K562 (cell line): Measurements from ENCODE around the gene IL2. TPM values are rescaled to one million over a fixed set of nuclear protein-coding genes. Genes with fewer than 3 reads are reported as not detected.

ENCODE experiments used
- CEBPG ChIP-seq, 3 experiments: fragments of 200-800 bp in 1 of 3; sonication (Bioruptor generic) in 1 of 3; sonication (generic) in 1 of 3; formaldehyde crosslinking in 1 of 3; IDR thresholded peaks in 2 of 3; conservative IDR thresholded peaks in 1 of 3; 2 replicates each; pipeline versions ENCODE4 v1.6.1 to v1.8.0; 2016 to 2022; ENCODE audit warnings: missing compliant biosample characterization in 2 of 3, missing genetic modification characterization in 2 of 3, mild to moderate bottlenecking in 1 of 3, missing genetic modification reagents in 1 of 3
- EP300 ChIP-seq: IDR thresholded peaks from 2 replicates; pipeline ENCODE4 v1.6.1; 2012; ENCODE audit warnings: low read length, improper control_type of control experiment
- RBFOX2 ChIP-seq: fragments of 200-400 bp; formaldehyde crosslinking; IDR thresholded peaks from 2 replicates; pipeline ENCODE4 v1.6.1; 2017; ENCODE audit warnings: low read depth, mild to moderate bottlenecking, low read length, moderate library complexity
- SMARCC2 ChIP-seq: fragments of 450-650 bp; IDR thresholded peaks from 2 replicates; pipeline ENCODE4 v1.6.1; 2017; ENCODE audit warnings: antibody characterized with exemption, moderate library complexity, mild to moderate bottlenecking, low read depth
- ZBTB40 ChIP-seq, 2 experiments: fragments of 450-650 bp in 1 of 2; sonication (generic) in 1 of 2; formaldehyde crosslinking in 1 of 2; IDR thresholded peaks; 2 replicates each; pipeline versions ENCODE4 v1.7.1 to v1.9.0; 2016 to 2022; ENCODE audit warnings: inconsistent platforms in 1 of 2, mild to moderate bottlenecking in 1 of 2, missing genetic modification reagents in 1 of 2
- ZEB2 ChIP-seq: fragments of 450-650 bp; IDR thresholded peaks from 2 replicates; pipeline ENCODE4 v1.6.1; 2016
- ZNF316 ChIP-seq: fragments of 450-650 bp; IDR thresholded peaks from 2 replicates; pipeline ENCODE4 v1.6.1; 2016
- ZNF318 ChIP-seq, 2 experiments: fragments of 450-650 bp; IDR thresholded peaks; 2 replicates each; pipeline ENCODE4 v1.6.1; 2016; ENCODE audit warnings: mild to moderate bottlenecking in 2 of 2, borderline replicate concordance in 1 of 2, low read depth in 1 of 2, moderate library complexity in 1 of 2
- polyA plus RNA-seq, 8 experiments: library from polyadenylated mRNA; depleted of rRNA in 4 of 8; stranded (reverse) in 5 of 8; unstranded in 3 of 8; fragments of >200 nt; fragmentation: Nextera tagmentation in 2 of 8; fragmentation: Illumina TruSeq in 1 of 8; extraction: Ambion mirVana in 2 of 8; extraction: Trizol in 1 of 8; gene quantifications; 2 replicates each; pipeline versions ENCODE4 v1.2.1 to v1.2.3, GENCODE V29; 2011 to 2014; ENCODE audit warnings: inconsistent platforms in 1 of 8, missing spikeins in 1 of 8
- total RNA-seq, 7 experiments: library from RNA; depleted of rRNA in 6 of 7; stranded (reverse); fragments of >200 nt in 6 of 7; fragmentation: Illumina TruSeq in 2 of 7; extraction: Trizol in 2 of 7; gene quantifications; 2 replicates each; pipeline versions ENCODE4 v1.2.1 to v1.2.3, GENCODE V29; 2011 to 2021; ENCODE audit warnings: low replicate concordance in 1 of 7

IL2 gene
- total and polyA plus RNA-seq, 9 of the 15 experiments (the other 6 are each of a cell fraction or from before 2014, with no cell fraction given) = 0.11 to 0.89 TPM; not detected in 7

GRCh38 chr4:122480655-122481487 lies 24.3 kb upstream of the IL2 start (continued):
- 0 out of 4 replicates have a peak, but pooled peaks of 1 of the 2 experiments have one; percentile 18 for TF ChIP-seq ZNF318 (IDR thresholded peaks at IDR 0.05; ENCODE audit: borderline replicate concordance in 1 of 2, low read depth in 1 of 2)
- TF ChIP-seq SMARCC2 = peak; percentile 78; the same call in 1 of the 2 replicates
- peak; percentile 74 for TF ChIP-seq ZEB2
- TF ChIP-seq ZBTB40 (IDR thresholded peaks at IDR 0.05) = no peak
- no peak for TF ChIP-seq ZBTB40 (CRISPR knock-in tag; IDR thresholded peaks at IDR 0.05)
- no peak for TF ChIP-seq CEBPG (CRISPR knock-in tag; IDR thresholded peaks at IDR 0.05)
- peak in 1 of 2 experiments; percentile 36; a peak in 1 of 4 replicates for TF ChIP-seq CEBPG (tag; conservative IDR thresholded peaks at IDR 0.05 in 1 of 2, IDR thresholded peaks at IDR 0.05 in 1 of 2)
- 0 out of 2 replicates have a peak, but pooled peaks have one; percentile 27 for TF ChIP-seq RBFOX2
- TF ChIP-seq ZNF316 = peak; percentile 75
- peak; percentile 85 for TF ChIP-seq EP300
